Putamen (tissue), 1 donor: ENCODE measurements around the gene CCL11.
"Not testable (repeated sequence)": the region's sequence is repeated elsewhere in the genome, so short reads cannot be mapped to it uniquely, and the experiment has no call there.

Experiments
- DNase-seq: peaks from one replicate; pipeline ENCODE4 v3.0.0-alpha.2; 2016; ENCODE audit warnings: low spot score

The CCL11 gene

DNA sequence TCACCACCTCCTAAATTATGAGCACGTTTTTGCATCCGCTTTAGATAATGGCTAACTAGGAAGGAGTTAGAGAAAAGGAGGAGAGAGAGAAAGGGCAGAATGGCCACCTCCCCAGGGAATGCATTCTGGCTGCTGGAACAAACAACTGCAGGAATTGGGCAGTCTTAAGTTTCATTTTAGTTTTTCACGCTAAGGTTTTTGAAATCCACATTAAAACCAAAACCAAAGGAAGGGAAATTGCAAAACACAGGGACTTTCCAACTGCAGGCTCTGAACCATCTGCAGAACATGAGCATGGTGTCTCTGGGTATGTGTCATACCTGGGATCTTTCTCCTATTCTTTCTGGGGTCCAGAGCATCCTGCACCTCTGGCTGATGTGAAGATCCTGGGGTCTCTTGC is 21.6 kb downstream of the CCL11 start:
- DNase-seq = no peak

DNA sequence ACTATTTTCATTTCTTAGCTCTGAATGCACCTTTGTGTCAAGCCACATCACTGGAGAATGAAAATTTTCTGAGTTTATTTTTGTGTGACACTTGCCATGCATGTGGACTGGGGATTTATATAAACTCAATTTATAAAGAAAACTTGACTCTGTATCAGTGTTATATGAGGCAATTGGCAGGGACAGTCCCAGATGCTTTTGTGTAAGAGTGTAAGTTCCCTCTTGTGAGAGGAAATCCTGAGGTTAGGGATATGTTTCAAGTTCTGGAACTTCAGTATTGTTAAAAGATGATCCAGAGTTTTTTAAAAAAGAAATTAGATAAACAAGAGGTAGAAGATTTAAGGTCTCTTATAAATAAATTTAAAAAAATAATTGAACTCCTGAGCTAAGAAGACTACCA is 22.8 kb downstream of the CCL11 start:
- no peak for DNase-seq

GRCh38 chr17:34311291-34311690 is 25.7 kb downstream of the CCL11 start:
- DNase-seq = no peak

GRCh38 chr17:34312080-34312479 is 26.5 kb downstream of the CCL11 start:
- no peak for DNase-seq

- no peak for DNase-seq
Measured at GRCh38 chr17:34313164-34313563, 27.6 kb downstream of the CCL11 start.

DNA sequence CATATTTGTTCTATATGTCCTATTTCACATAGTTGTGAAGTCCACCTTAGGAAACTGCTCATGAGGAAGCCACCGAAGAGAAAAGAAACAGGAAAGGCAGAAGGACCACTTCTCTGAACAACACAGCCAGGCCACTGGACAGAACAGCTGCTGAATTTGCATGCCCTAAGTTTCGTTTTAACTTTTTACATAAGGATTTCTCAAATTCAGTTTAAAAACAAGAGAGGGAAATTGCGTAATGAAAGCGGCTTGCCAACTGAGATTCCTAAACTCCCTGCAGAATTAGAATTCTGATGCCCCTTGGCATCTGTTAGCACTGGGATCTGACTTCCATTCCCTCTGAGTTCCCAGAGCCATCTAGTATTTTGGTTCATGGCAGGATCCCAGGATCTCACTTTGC is 28.7 kb downstream of the CCL11 start:
- peak; percentile 1 for DNase-seq

DNA sequence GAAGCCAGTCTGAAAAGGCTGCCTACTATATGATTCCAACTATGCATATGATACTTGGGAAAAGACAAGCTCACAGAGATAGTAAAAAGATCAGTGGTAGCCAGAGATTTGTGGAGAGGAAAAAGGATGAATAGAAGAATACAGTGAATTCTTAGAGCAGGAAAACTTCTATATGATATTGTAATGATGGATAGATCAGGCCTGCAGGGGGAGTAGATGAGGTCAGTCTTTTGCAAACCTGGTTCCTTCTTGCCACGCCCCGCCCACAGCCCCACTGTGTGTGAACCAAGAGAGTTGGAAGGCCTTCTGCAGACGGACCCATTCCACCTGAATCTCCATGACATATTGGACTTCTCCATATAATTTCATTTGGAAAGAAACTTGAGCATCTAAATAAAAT is 32.9 kb downstream of the CCL11 start:
- DNase-seq = no peak

DNA sequence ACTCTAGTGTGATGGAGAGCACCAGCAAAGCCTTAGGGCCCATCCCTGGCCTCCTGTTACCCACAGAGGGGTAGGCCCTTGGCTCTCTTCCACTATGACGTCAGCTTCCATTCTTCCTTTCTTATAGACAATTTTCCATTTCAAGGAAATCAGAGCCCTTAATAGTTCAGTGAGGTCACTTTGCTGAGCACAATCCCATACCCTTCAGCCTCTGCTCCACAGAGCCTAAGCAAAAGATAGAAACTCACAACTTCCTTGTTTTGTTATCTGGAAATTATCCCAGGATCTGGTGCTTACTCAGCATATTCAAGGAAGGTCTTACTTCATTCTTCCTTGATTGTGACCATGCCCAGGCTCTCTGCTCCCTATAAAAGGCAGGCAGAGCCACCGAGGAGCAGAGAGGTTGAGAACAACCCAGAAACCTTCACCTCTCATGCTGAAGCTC is 33.5 kb downstream of the CCL11 start, which contains the start of gene CCL8:
CCL8 (plus strand) TSS at position 397 of the 445 bp plus-strand sequence. CDS start 67 bp downstream, outside the sequence.
- DNase-seq = peak; percentile 4

GRCh38 chr17:34321964-34322363 is 36.4 kb downstream of the CCL11 start:
- no peak for DNase-seq

DNA sequence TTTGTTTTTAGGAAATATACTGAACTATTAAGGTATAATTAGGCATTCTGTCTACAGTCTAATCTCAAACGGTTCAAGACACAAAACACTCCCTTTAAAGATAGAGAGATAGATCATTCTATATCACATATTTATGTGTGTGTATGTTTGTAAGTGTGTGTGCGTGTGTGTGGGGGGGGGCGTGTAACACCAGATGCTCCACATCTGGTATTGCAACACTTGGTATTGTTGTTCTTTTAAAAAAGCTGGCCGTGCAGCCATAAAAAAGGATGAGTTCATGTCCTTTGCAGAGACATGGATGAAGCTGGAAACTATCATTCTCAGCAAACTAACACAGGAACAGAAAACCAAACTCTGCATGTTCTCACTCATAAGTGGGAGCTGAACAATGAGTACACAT is 42.0 kb downstream of the CCL11 start:
- not testable (repeated sequence) for DNase-seq

DNA sequence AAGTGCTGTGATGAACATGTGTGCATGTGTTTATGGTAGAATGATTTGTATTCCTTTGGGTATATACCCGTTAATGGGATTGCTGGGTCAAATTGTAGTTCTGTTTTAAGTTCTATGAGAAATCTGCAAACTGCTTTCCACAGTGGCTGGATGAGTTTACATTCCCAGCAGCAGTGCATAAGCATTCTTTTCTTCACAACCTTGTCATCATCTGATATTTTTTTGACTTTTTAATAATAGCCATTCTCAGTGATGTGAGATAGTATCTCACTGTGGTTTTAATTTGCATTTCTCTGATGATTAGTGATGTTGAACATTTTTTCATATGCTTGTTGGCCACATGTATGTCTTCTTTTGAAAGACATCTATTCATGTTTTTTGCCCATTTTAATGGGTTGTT is 52.2 kb downstream of the CCL11 start:
- DNase-seq = no peak
